Neuron (in vitro differentiated cells): ENCODE data around the gene CAST.
"Not testable (repeated sequence)": the region's sequence is repeated elsewhere in the genome, so short reads cannot be mapped to it uniquely, and the experiment has no call there.

Experiments
- H2AFZ ChIP-seq: one replicate; pipeline ENCODE4 v1.6.1; 2013; ENCODE audit warnings: low read depth, mild to moderate bottlenecking, inconsistent platforms, low read length, moderate library complexity
- H3K27me3 ChIP-seq: one replicate; pipeline ENCODE4 v1.6.1; 2013; ENCODE audit warnings: low read length; ENCODE audit not compliant: insufficient read depth
- H3K36me3 ChIP-seq: one replicate; pipeline ENCODE4 v1.6.1; 2013; ENCODE audit warnings: low read length; ENCODE audit not compliant: insufficient read depth
- H3K4me1 ChIP-seq: one replicate; pipeline ENCODE4 v1.6.1; 2013; ENCODE audit warnings: low read length; ENCODE audit not compliant: insufficient read depth
- H3K4me3 ChIP-seq: 2 replicates; pipeline ENCODE4 v1.5.1; 2013; ENCODE audit warnings: mild to moderate bottlenecking, low read length, moderate library complexity
- H3K9me3 ChIP-seq: one replicate; pipeline ENCODE4 v1.6.1; 2013; ENCODE audit warnings: low read length

The CAST gene

DNA sequence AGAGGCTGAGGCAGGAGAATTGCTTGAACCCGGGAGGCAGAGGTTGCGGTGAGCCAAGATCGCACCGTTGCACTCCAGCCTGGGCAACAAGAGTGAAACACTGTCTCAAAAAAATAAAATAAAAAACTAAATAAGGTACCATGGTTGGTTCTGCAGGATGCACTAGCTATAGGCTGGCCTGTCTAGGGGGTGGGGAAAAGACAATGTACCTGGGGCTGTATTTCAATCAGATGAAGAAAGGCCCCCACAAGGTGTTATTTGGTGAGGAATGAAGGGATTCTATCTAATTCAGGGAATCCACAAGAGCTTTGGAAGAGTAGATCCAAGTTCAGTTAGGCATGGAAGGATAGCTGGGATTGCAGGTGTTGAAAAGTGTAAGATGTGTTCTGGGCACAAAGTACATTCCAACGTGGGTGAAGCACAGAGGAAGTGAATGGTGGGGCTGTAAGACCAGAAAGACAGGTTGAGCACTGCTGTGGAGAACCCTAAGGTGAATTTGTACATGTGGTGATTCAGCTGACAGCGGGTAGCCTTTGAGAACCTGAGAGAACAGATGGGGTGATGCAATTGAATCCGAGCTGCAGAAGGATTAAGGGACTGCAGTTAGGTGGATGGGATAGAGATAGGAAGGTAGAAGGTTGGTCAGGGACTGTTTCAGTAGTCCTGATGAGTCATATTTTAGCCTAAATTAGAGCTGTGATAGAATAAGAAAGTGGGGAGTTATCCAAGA is 71.8 kb downstream of the CAST start:
- Histone ChIP-seq H3K4me3 (no peak overlapping the region), H2AFZ (no peak overlapping the region), H3K36me3 (peaks cover 6% of the 10 kb centered on the region), H3K9me3 (peaks cover 2% of the 10 kb centered on the region), H3K27me3 (no peaks in the 10 kb centered on the region), H3K4me1 (no peaks in the 10 kb centered on the region)

DNA sequence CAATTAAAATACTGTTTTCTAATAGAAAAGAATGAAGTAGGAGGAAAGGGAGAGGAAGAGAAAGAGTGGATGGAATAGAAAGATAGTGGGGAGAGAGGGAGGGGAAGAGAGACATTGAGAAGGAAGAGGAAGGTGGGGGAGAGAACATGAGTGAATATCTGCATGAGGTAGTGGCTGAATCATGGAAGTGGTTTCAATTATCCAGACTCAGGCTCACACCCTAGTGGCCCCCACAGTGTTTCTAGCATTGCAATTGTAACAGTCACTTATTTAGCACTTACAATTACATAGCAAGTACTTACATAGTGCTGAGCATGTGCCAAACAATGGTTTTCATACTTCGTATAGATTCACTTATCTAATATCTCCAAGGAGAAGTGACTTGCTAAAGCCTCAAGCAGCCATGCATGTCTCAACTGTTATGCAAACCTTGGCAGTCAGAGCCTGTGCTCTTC is 72.7 kb downstream of the CAST start:
- no peaks in the 10 kb centered on the region for H3K27me3 ChIP-seq
- no peaks in the 10 kb centered on the region for H3K4me1 ChIP-seq
- peaks cover 6% of the 10 kb centered on the region for H3K36me3 ChIP-seq
- H3K9me3 ChIP-seq = peaks cover 2% of the 10 kb centered on the region
- no peak overlapping the region for H3K4me3 ChIP-seq
- H2AFZ ChIP-seq = no peak overlapping the region

DNA sequence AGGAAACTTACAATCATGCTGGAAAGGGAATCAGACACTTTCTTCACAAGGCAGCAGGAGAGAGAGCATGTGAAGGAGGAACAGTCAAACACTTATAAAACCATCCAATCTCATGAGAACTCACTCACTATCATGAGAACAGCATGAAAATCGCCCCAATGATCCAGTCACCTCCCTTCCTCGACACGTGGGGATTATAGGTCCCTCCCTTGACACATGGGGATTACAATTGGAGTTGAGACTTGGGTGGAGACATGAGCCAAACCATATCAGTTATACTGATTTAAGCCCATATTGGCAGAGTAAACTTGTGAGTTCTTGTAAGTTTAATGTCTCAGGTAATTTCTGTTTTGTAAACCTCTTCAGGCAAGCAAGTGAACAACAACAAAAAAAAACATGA is 74.8 kb downstream of the CAST start:
- no peak overlapping the region for H3K4me3 ChIP-seq
- no peaks in the 10 kb centered on the region for H3K4me1 ChIP-seq
- no peaks in the 10 kb centered on the region for H3K27me3 ChIP-seq
- H3K9me3 ChIP-seq = peaks cover 2% of the 10 kb centered on the region
- no peak overlapping the region for H2AFZ ChIP-seq
- peaks cover 18% of the 10 kb centered on the region for H3K36me3 ChIP-seq

DNA sequence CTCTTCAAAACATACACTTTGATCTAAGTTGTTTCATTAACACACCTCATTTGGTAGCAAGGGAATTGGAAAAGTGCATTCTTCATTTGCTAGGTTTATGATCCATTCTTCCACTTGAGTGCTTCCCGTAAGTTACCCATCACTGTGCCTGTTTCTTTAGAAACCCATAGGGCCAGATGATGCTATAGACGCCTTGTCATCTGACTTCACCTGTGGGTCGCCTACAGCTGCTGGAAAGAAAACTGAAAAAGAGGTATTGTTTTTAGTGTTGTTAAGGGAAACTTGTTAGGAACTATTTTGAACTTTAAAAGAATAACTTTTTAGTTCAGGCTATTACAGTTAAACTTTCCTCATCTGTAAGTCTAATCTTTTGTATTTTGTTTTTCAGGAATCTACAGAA is 78.9 kb downstream of the CAST start:
- peaks cover 35% of the 10 kb centered on the region for H3K36me3 ChIP-seq
- no peak overlapping the region for H3K4me3 ChIP-seq
- peaks cover 2% of the 10 kb centered on the region for H3K9me3 ChIP-seq
- no peaks in the 10 kb centered on the region for H3K27me3 ChIP-seq
- no peaks in the 10 kb centered on the region for H3K4me1 ChIP-seq
- H2AFZ ChIP-seq = no peak overlapping the region

DNA sequence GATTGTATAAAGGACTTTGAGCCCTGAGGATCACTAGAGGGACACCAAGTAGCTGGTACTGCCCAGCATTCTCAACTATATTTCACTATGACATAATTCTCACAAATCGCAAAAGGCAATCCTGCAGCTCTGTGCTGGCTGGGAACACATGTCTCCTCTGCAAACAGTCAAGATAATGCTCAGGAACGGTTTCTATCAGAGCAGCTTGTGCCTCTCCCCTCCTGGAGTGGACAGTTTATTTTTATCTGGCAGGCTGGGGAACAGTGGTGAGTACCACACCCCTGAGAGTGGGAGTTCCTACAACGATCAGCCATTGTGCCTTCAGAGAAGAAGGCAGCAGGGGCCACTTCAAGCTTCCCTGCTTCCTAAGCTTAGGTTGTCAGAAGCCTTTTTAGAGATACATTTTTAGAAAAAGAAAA is 79.7 kb downstream of the CAST start:
- H3K27me3 ChIP-seq = no peaks in the 10 kb centered on the region
- no peak overlapping the region for H3K4me3 ChIP-seq
- peaks cover 38% of the 10 kb centered on the region for H3K36me3 ChIP-seq
- no peak overlapping the region for H2AFZ ChIP-seq
- H3K9me3 ChIP-seq = peaks cover under 1% of the 10 kb centered on the region
- no peaks in the 10 kb centered on the region for H3K4me1 ChIP-seq

DNA sequence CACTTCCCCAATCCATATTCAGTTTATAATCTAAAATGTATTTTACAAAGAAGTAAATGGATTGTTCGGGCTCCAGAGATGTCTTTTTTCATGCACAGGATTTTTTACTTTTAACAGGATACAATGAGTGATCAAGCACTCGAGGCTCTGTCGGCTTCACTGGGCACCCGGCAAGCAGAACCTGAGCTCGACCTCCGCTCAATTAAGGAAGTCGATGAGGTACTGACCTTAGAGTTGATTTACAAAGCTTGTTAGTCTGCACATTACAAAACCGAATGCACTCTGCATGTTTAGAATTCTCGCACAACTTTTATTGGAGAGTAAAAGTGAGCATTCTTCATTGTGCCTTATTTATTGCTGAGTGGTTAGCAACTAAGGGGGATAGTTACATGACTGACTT is 80.4 kb downstream of the CAST start:
- Histone ChIP-seq H3K4me3 (no peak overlapping the region), H3K9me3 (no peaks in the 10 kb centered on the region), H3K27me3 (no peaks in the 10 kb centered on the region), H2AFZ (no peak overlapping the region), H3K4me1 (no peaks in the 10 kb centered on the region), H3K36me3 (peaks cover 41% of the 10 kb centered on the region)

DNA sequence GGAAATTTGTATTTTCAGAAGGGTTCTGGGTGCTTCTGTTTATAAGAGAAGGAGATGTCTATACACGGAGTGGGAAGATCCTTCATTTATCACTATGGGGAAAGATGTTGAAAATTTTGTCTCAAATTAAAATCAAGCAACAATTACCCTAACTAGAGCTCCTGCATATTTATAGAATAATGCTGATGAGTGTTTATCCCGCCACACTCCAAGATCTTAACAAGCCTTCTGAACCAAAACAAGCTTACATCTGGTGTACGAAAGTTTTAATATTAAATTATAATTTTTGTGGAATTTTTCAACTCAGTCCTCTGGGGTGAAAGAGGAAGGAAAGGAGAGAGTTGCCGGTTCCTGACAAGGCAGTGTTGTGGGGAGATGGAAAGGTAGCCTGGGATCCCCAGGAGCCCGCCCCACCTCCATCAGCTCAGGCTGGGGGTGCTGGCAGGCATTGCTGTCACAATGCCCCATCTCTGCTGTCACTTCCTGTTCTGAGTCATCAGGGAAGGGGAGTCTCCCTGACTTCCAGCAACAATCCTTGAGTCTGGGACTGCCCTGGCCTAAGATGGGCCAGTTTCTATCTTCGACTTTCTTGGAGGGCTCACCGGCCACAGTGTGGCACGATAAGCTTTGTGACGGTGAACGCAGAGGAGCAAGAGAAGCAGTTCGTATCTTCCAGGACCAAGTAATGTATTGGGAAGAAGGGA is 81.0 kb downstream of the CAST start:
- no peak overlapping the region for H3K4me3 ChIP-seq
- no peaks in the 10 kb centered on the region for H3K9me3 ChIP-seq
- H2AFZ ChIP-seq = no peak overlapping the region
- peaks cover 38% of the 10 kb centered on the region for H3K36me3 ChIP-seq
- H3K27me3 ChIP-seq = no peaks in the 10 kb centered on the region
- H3K4me1 ChIP-seq = no peaks in the 10 kb centered on the region

DNA sequence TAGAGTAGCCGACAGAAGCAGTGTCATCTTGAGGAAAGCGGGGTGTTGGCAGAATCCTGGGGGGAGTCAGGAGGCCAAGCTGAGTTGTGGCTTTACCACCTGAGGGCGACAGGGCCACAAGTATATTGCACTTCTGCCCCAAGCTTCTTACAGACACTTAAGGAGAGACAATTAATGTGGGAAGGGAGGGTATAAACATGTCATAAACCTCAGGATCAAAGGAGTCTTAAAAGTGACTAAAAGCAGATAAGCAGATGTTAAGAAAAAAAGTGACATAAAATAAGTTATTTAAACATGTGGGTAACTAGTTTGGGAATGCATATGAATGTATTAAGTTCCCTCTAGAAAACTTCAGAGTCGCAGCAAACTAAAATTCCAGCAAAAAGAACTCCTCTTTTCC is 81.6 kb downstream of the CAST start:
- peaks cover 36% of the 10 kb centered on the region for H3K36me3 ChIP-seq
- H3K9me3 ChIP-seq = no peaks in the 10 kb centered on the region
- H2AFZ ChIP-seq = no peak overlapping the region
- H3K4me3 ChIP-seq = no peak overlapping the region
- H3K27me3 ChIP-seq = no peaks in the 10 kb centered on the region
- H3K4me1 ChIP-seq = peaks cover 4% of the 10 kb centered on the region

DNA sequence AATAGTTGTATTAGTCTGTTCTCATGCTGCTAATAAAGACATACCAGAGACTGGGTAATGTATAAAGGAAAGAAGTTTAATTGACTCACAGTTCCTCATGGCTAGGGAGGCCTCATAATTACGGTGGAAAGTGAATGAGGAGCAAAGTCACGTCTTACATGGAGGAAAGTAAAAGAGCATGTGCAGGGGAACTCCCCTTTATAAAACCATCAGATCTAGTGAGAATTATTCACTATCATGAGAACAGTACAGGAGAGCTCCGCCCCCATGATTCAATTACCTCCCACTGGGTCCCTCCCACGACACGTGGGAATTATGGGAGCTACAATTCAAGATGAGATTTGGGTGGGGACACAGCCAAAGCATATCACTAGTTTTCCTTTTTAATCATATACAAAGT is 82.0 kb downstream of the CAST start:
- H3K9me3 ChIP-seq, H3K4me1 ChIP-seq, H2AFZ ChIP-seq, H3K27me3 ChIP-seq, H3K4me3 ChIP-seq: not testable (repeated sequence)
- peaks cover 37% of the 10 kb centered on the region for H3K36me3 ChIP-seq

DNA sequence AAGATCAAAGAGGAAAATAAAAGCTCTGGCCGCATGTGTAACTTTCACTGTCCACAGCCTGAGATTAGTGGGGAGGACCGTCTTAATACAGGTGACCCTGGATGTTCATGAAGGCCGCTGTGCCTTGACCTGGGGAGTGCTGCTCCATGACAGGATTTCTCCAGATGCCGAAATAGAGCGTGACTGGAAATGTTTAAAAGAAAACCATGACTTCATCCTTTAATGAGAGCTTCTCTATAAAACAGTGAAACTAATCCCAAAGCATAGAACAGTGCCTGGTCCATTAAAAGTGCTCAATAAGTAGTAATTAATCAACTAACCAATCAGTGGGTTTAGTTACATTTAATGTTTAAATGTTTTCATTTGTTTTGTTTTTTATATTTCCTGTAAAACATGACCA is 82.8 kb downstream of the CAST start:
- peaks cover 40% of the 10 kb centered on the region for H3K36me3 ChIP-seq
- H3K27me3 ChIP-seq = no peaks in the 10 kb centered on the region
- H3K9me3 ChIP-seq = no peaks in the 10 kb centered on the region
- peaks cover 6% of the 10 kb centered on the region for H3K4me1 ChIP-seq
- no peak overlapping the region for H2AFZ ChIP-seq
- H3K4me3 ChIP-seq = no peak overlapping the region

DNA sequence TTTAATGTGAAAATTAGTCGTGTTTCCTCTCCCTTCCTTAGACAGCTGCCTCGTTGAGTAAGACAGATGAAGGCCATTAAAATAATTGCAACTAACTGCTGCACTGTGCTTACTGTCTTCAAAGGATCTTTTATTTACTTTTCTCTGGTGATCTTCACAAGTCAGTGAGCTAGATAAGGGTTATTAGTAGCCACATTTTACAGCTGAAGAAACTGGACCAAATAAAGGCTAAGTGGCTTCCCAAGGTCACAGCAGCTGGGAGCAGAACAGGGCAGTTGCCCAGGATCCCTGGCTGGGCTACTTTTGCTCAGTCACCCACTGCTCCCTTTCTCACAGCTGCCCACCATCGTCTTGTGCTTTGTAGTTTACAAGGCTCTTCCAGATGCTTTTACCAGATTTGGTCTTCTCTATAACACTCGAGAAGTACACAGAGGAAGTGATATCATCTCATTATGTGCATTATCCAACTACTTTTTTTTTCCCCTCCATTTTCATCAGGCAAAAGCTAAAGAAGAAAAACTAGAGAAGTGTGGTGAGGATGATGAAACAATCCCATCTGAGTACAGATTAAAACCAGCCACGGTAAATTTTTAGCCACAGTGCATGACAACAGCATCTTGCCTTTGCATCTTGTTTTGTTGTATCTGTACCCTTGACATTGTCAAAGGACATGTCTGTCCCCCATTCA is 83.8 kb downstream of the CAST start:
- Histone ChIP-seq H3K9me3 (no peaks in the 10 kb centered on the region), H3K27me3 (no peaks in the 10 kb centered on the region), H2AFZ (no peak overlapping the region), H3K4me3 (no peak overlapping the region), H3K4me1 (peaks cover 9% of the 10 kb centered on the region), H3K36me3 (peaks cover 37% of the 10 kb centered on the region)

DNA sequence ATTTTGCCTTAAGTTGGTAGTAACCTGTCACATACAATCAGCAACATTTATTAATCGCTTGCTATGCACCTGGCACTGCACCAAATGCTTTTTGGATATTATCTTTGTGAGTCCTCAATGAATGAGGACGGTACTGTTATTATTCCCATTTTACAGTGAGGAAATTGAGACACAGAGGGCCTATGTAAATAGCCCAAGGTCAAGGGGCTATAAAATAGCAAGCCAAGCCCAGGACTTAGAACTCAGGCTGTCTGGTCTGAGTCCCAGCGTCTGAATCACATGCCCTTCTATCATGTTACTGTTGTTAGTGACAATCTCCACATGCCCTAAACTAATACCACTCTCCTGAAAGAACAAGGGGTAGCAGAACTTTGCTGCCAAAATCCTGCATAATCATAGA is 85.5 kb downstream of the CAST start:
- Histone ChIP-seq H2AFZ (no peak overlapping the region), H3K4me3 (no peak overlapping the region), H3K9me3 (no peaks in the 10 kb centered on the region), H3K36me3 (peaks cover 26% of the 10 kb centered on the region), H3K4me1 (peaks cover 25% of the 10 kb centered on the region), H3K27me3 (no peaks in the 10 kb centered on the region)

DNA sequence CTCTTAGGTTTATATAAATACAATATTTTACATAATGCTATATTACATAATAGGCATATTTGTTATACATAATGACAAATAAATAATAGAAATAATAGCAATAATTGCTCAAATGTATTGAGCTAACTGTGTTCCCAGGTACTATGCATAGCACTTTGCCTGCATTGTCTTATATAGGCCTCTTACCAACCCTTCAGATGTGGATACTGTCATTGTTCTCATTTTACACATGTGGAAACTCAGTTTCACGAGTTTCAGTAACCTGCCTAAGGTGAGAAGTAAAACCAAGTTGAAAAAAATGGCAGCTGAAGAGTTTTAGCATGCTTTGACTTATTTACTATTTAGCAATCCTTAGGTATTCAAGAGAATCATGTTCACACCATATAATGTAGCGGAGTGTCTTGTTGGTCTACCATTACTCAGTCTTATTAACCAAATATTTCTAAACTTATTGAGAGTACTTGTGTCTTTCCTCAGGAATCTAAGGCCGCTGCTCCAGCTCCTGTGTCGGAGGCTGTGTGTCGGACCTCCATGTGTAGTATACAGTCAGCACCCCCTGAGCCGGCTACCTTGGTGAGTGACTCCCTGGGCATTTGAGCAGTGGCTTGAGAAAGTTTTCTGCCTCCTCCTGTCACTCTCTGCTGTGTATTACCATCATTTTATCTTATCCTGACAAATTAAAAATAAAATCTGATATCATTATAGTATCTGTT is 88.1 kb downstream of the CAST start:
- Histone ChIP-seq H3K4me3 (no peak overlapping the region), H3K9me3 (no peaks in the 10 kb centered on the region), H3K36me3 (peaks cover 16% of the 10 kb centered on the region), H2AFZ (no peak overlapping the region), H3K27me3 (no peaks in the 10 kb centered on the region), H3K4me1 (peaks cover 27% of the 10 kb centered on the region)
